ENCODE data around the gene VAPA.

GRCh38 chr18:9926223-9926894, 12.5 kb downstream of the VAPA start:
- TF ChIP-seq CTCF (IDR thresholded peaks at IDR 0.05), result no peak
- TF ChIP-seq CHD2 (IDR thresholded peaks at IDR 0.05; ENCODE audit: low read length, partially characterized antibody), result no peak
- no peak for TF ChIP-seq USF1 (IDR thresholded peaks at IDR 0.05; ENCODE audit: borderline replicate concordance, low read depth)
- no peak for TF ChIP-seq POLR2AphosphoS5 (IDR thresholded peaks at IDR 0.05; ENCODE audit: low read depth, low read length)
- TF ChIP-seq TCF12 (IDR thresholded peaks at IDR 0.05), result no peak
- TF ChIP-seq RFX5 (IDR thresholded peaks at IDR 0.05; ENCODE audit: low read length), result no peak
- no peak for TF ChIP-seq TEAD4 (IDR thresholded peaks at IDR 0.05; ENCODE audit: borderline replicate concordance, insufficient read depth)
- TF ChIP-seq FOSL2 (IDR thresholded peaks at IDR 0.05; ENCODE audit: borderline replicate concordance, low read depth), result no peak
- no peak for TF ChIP-seq RAD21 (IDR thresholded peaks at IDR 0.05; ENCODE audit: low read length)
- TF ChIP-seq ZBTB33 (IDR thresholded peaks at IDR 0.05; ENCODE audit: borderline replicate concordance, low read depth), result no peak
- TF ChIP-seq FOXM1 (IDR thresholded peaks at IDR 0.05; ENCODE audit: low read depth), result no peak
- no peak for TF ChIP-seq NFIC (IDR thresholded peaks at IDR 0.05; ENCODE audit: borderline replicate concordance)

Data from SK-N-SH (cell line).